WI38 (cell line): ENCODE data around the gene EVX2.

ENCODE experiments used
- H3K4me3 ChIP-seq: 2 replicates; pipeline ENCODE4 v1.5.1; 2011; ENCODE audit warnings: low read depth, mild to moderate bottlenecking, control low read depth, low read length
- CTCF ChIP-seq: IDR thresholded peaks from 2 replicates; pipeline ENCODE4 v1.5.1; 2012; ENCODE audit warnings: low read depth, mild to moderate bottlenecking, control low read depth, low read length

Gene EVX2

DNA sequence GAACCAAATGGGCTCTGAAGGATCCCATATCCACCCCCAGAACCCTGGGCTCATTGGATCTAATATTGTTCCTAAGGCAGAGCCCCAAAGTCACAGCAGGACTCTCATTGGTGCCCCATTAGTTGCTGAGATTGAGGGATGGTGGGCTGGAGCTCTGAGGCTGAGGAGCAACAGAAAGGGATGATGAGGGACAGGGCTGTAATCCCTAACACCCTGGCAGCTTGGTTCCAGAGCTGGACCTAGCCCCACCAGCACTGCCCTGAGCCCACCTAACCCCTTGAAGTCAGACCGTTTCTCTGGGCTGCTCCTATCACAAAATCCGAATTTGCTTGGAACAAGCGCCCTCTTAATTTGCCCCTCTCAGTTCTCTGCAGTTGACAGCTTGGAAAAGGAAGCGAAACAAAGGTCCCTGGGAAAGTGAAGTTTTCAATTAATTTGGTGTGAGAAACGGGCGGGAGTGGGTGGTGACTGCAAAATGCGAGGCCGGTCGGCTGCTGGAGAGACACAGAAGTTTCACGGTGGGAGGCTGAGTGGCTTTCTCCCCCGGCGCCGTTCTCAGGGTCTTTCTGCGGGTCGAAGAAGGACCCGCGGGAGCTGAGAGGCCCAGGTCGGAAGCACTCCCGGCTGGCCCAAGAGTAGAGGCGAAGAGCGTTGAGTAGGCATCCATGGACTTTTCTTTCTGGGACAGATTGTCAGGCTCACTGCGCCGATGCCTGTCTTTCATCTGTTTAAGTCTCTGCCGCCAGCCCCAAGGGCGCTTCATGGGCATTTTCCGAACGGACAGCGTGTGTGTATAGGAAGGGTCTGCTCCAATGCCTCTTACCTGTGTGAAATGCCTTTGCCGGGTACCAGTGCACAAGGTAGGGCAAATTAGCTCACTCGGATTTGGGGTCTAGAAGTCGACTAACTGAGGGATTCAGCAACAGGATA lies 7.8 kb upstream of the EVX2 start:
- TF ChIP-seq CTCF: no peak
- no peak overlapping the region for H3K4me3 ChIP-seq

DNA sequence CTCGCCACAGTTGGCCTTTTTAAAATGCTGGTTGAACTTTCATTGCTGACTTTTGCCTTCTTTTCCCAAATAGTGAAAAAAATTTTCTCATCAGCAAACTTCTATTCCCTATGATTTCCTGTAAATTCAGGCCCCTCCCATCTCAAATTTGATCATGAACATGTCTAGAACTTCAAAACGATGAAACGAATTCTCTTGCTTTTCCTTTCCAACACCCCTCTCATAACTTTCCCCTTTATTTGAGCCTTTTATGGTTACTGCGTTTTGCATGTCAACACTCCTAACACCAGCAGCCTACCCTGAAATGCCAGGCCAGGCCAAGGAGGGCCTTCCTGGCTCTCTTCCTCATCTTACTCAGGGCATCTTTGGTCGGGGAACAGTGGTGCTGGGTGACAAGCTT lies 7.1 kb upstream of the EVX2 start:
- TF ChIP-seq CTCF: no peak
- no peak overlapping the region for H3K4me3 ChIP-seq

- no peak for TF ChIP-seq CTCF
- no peak overlapping the region for H3K4me3 ChIP-seq
Measured at GRCh38 chr2:176089843-176090395, 6.2 kb upstream of the EVX2 start.

DNA sequence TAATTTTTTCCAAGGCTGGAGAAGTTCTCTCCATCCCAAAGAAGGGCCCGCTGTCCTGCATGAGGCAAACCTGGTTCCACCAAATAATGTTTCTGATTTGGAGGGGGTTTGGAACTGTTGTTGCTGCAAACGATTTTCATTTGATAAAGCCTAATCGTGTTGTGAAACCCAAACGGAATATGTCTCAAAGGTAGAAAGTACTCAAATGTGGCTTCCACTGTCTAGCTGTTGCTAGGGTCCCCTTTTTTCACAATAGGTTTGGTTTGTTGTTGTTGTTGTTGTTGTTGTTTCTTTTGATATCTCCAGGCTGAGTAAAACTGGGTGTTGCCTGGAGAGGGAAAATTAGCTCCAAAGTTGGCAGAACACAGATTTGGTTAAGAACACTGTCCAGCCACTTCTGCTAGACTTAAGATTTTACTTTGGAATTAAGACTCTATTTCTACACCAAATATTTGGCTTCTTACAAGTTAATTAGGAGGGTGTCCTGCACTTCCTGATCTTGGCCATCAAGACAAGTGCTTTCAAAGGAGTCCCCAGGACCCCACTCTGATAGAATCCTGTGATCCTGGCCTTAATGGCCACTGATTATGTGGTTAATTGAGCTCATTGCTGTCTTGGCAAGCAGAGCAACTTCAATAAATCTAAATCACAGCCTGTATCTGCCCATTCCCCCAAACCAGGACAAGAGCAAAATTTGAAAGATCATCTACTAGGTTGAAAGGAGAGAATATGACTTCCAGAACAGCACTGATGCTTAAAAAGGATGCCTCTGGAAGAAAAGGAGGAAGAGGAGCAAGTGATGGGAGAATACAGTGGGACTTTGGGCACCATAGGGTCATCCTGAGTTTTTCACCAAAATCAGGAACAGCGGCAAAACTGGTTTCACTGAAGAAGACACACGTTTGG lies 5.4 kb upstream of the EVX2 start:
- no peak overlapping the region for H3K4me3 ChIP-seq
- TF ChIP-seq CTCF: no peak

DNA sequence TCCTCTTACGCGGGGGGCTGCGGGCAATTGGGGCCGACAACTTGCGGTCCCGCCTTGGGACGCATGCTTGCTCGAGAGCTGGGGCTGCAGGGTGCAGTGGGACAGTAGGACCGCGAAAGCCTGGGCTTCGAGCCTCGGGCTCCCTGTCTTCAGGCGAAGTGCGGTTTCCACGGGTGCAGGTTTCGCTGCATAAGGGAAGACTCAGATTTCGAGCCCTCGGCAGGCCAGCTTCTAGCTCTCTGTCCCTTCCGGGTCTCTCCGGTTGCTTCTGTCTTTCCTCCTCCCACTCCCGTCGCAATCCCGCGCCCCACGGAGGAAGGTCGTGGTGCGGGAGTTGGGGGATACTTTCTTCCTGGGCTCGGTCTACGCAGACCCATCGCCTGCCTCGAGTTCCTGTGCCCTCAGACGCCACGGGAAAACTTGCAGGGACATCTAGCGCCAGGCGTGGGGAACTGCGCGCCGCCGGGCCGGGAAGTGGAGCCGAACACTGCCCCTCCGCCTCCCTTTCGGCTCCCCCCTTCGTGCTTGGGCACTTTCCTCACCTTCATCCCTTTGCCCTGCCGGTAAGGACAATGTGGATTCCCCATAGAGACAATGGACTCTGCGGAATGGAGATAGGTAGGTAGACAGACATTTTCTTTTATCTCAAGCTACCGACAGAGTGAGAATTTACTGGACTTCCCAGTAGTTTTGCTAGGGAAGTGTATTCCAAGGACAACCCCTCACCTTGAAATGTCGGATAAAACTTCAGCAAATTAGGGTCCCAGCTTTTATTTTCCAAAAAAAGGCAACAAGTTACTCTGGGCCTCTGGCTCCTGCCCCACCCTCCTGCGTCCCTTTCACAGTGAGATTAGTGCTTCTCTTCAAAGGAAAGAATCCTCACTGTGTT lies 4.5 kb upstream of the EVX2 start:
- TF ChIP-seq CTCF: peak; percentile 77
- no peak overlapping the region; the same call in 1 of the 2 replicates for H3K4me3 ChIP-seq

GRCh38 chr2:176087330-176088047 lies 3.7 kb upstream of the EVX2 start:
- H3K4me3 ChIP-seq: no peak overlapping the region
- no peak for TF ChIP-seq CTCF
